Stimulated activated CD4-positive, alpha-beta T cell treated with anti-CD3 and anti-CD28 coated beads, Interleukin-12 subunit alpha, Interleukin-12 subunit beta, amount 100 ng/mL, for 24 hours (primary cell): ENCODE measurements around the gene ZNF263.

Experiments used
- DNase-seq, 2 experiments: peaks; one replicate each; pipeline ENCODE4 v3.0.0-alpha.2; 2020; ENCODE audit warnings: low read depth in 2 of 2

Gene ZNF263

DNA sequence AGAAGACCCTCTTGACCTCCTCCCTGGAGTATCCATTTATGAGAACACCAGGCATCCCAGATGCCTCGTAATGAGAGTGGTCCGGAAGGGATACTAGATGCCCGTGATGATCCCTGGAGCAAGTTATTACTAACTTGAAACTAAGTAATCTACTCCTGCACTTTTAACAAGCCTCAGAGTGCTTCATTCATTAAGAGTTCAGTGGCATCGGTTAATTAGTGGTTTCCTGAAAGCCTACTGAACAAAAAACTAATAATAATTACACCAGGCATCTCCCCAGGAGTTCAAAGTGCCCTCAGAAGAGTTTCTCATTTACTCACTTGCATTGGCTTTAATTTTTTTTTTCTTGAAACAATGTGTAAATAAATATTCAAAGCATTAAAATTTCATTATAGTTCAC lies 44.2 kb downstream of the ZNF263 start:
- no peak for DNase-seq

DNA sequence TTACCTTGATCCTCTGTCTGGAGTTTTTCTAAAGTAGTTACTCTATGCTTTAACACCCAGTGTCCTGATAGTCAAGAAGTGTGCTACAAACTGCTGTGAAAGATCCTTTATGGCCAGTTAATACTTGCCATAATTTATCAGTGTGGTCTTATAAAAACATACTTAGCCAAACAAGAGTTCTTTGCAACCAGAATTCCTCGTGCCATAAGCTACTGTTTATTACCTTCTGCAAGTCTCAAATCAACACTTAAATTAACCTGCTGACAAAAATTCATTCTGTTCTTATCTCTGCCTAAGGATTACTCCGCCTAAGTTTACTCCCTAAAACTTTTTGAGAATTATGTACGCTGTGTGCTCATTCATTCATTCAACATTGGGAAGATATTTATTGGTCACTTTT lies 44.8 kb downstream of the ZNF263 start:
- DNase-seq = no peak

DNA sequence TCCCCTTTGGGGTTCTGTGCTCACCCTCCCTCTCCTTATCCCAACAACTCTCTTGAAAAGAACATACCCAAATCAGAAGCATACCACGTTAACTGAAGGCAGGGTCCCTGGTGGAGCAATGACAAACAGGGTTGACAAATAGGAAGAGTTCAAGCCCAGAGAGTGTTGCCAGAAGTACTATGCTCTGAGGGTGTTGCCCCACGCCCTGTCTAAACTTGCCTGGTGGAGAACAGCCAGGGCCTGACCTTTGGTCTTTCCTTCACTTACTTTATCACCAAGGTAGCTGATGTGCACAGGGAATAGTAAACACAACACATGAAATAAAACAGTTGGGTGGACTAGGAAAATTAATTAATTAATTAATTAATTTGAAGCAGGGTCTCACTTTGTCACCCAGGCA lies 45.4 kb downstream of the ZNF263 start:
- no peak for DNase-seq
